ENCODE measurements around the gene PER1. TPM values are rescaled to one million over a fixed set of nuclear protein-coding genes. Genes with fewer than 3 reads are reported as not detected.
A peak's percentile ranks its signal among the peaks of the same experiment; 100 is the strongest.

PER1 gene
- total RNA-seq, 1 donor from 2014 or later, result 40.8 TPM

DNA sequence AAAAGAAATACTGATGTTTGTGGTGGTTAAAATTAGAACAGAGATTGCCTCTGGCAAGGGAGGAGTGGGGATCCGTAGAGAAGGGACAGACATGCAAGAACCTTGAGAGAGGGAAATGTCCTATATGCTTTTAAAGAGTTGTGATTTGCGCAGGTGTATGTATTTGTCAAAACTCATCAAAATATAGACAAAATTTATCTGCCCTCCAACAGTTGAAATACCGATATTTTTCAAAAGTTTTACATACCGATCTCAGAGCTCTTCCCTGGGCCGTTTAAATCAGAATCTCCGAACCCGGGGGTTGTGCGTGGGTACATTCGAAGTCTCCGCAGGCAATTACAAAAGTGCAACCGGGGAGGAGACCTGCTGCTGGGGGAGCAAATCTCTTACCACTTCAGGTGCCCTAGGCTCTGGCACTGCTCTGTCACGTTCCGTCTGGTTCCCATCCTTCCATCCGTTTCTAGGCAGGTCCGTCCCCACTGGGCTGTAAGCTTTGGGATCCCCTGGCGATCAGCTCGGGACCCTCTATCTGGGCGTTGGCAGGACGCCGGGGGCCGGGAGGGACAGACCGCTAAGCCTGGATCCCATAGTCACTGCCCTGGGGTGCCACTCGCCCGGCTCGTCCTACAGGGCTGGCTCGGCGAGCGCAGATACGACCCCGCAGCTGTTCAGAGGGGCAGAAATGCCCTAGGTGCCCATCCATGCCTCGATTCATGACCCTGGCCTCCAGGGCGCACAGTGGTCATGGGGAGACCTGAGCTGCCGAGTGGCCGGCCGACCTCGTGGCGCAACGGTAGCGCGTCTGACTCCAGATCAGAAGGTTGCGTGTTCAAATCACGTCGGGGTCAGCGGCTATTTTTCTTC, 33.6 kb upstream of the PER1 start:
- Mint-ChIP-seq H3K27ac (no peak overlapping the region), H3K4me3 (ENCODE audit: low read depth) (no peak overlapping the region), H3K9me3 (ENCODE audit: low read depth) (no peaks in the 10 kb centered on the region), H3K4me1 (ENCODE audit: low read depth) (peaks cover 1% of the 10 kb centered on the region), H3K27me3 (peaks cover 7% of the 10 kb centered on the region), H3K36me3 (ENCODE audit: insufficient read depth) (no peaks in the 10 kb centered on the region)
- peak; percentile 96 for DNase-seq (ENCODE audit: low spot score, unreplicated experiment)
- TF ChIP-seq, protein P1, sequence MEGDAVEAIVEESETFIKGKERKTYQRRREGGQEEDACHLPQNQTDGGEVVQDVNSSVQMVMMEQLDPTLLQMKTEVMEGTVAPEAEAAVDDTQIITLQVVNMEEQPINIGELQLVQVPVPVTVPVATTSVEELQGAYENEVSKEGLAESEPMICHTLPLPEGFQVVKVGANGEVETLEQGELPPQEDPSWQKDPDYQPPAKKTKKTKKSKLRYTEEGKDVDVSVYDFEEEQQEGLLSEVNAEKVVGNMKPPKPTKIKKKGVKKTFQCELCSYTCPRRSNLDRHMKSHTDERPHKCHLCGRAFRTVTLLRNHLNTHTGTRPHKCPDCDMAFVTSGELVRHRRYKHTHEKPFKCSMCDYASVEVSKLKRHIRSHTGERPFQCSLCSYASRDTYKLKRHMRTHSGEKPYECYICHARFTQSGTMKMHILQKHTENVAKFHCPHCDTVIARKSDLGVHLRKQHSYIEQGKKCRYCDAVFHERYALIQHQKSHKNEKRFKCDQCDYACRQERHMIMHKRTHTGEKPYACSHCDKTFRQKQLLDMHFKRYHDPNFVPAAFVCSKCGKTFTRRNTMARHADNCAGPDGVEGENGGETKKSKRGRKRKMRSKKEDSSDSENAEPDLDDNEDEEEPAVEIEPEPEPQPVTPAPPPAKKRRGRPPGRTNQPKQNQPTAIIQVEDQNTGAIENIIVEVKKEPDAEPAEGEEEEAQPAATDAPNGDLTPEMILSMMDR (IDR thresholded peaks at IDR 0.05; ENCODE audit: unreplicated experiment), result no peak

DNA sequence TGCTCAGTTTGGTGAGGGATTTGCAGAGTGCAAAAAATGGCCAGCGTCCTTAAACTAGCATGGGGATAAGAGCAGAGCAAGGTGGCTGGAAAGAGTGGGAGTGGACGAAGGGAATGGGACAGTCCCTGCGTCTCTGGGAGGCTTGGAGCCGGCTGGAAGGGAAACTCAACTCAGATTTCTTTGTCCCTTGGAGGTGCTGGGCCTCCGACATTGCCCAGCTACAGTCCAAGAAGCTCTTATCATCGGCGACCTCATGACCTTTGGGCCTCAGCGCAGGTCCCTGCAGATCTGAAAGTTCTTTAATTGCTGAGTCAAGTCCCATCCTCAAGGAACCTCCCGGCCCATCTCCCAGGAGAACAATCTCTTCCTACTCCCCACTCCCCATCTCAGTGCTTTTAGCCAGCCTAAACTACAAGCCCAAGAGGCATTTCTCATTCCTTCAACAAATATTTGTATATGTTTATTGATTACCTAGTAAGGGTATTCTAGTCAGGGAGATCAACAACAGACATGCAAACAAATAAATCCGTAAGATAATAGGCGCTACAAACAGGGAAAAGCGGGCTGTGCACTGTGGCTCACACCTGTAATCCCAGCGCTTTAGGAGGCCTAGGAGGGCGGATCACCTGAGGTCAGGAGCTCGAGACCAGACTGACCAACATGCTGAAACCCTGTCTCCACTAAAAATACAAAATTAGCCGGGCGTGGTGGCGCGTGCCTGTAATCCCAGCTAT, 25.0 kb upstream of the PER1 start:
- no peak for DNase-seq (ENCODE audit: low spot score, unreplicated experiment)
- Mint-ChIP-seq H3K36me3 (ENCODE audit: insufficient read depth) (no peaks in the 10 kb centered on the region), H3K4me3 (ENCODE audit: low read depth) (peak overlapping the region; percentile 88), H3K9me3 (ENCODE audit: low read depth) (no peaks in the 10 kb centered on the region), H3K27ac (peak overlapping the region; percentile 94), H3K27me3 (peaks cover 3% of the 10 kb centered on the region), H3K4me1 (ENCODE audit: low read depth) (peaks cover 34% of the 10 kb centered on the region)
- TF ChIP-seq, protein P1 (IDR thresholded peaks at IDR 0.05; ENCODE audit: unreplicated experiment), result no peak

DNA sequence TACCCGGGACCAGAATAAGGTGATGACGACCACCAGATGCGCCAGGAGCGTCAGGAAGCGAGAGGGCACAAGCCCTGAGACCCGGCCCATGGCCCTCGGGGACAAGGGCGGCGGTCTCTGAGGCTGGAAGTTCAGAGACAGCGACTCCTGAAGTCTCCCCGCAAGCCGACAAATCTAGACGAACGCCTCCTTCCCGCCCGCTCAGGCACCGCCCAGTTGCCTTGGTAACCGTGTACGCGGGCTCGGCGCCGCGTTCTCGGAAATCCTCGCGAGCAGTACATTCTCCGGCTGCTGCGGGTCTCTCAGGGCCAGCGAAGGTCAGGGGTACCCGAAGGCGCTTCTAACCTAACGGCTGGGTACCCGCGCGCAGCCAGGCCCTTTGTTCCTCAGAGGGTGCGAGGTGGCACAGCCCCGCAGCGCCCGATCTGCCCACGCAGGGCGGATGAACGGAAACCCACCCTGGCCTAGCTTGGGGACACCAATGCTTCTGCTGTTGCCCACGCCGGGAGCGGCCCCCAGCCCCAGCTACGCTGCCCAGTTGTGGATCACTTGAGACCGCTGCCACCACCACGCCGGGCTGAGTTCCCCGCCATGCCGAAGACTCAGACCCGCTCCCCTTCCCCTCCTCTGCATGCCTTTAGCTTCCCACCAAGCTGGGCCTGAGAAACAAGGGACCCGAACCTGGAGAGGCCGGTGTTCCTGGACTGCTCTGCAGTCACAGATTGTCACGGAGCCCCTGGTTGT, 24.2 kb upstream of the PER1 start, which contains the start of gene TMEM107:
Gene TMEM107 (minus strand): TSS at position 184 of the 744 bp plus-strand sequence. CDS start 94 bp downstream, at position 90.
- H3K27me3 Mint-ChIP-seq, result peaks cover 3% of the 10 kb centered on the region
- peak within 1 kb of the TSS; percentile 94 for H3K27ac Mint-ChIP-seq
- TF ChIP-seq, protein P1 (IDR thresholded peaks at IDR 0.05; ENCODE audit: unreplicated experiment), result no peak
- H3K4me3 Mint-ChIP-seq (ENCODE audit: low read depth), result peak within 1 kb of the TSS; percentile 88
- H3K9me3 Mint-ChIP-seq (ENCODE audit: low read depth), result no peaks in the 10 kb centered on the region
- peaks cover 34% of the 10 kb centered on the region for H3K4me1 Mint-ChIP-seq (ENCODE audit: low read depth)
- DNase-seq (ENCODE audit: low spot score, unreplicated experiment), result peak; percentile 73
- H3K36me3 Mint-ChIP-seq (ENCODE audit: insufficient read depth), result no peaks in the 10 kb centered on the region

DNA sequence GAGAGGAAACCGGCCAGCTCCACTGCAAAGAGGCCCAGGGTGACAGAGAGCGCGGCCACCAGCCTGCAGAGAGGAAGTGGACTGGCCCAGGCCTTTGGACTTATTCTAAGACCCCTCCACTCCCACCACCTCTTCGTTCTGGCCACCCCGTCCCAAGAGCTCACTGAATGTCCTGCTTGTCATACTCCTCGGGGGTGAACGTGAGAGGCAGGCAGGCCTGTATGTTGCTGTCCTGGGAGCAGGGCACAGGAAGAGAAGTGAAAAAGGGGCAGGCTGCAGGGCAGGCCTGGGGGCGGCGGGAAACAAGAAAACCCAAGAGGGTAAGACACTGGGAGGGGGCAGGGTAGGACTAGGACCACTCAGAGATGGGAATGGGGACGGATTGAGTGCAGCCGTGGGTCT, 23.6 kb upstream of the PER1 start:
- Mint-ChIP-seq H3K36me3 (ENCODE audit: insufficient read depth) (no peaks in the 10 kb centered on the region), H3K9me3 (ENCODE audit: low read depth) (no peaks in the 10 kb centered on the region), H3K4me1 (ENCODE audit: low read depth) (peaks cover 34% of the 10 kb centered on the region), H3K27ac (peak overlapping the region; percentile 94), H3K4me3 (ENCODE audit: low read depth) (peak overlapping the region; percentile 88), H3K27me3 (peaks cover under 1% of the 10 kb centered on the region)
- DNase-seq (ENCODE audit: low spot score, unreplicated experiment), result no peak
- TF ChIP-seq, protein P1 (IDR thresholded peaks at IDR 0.05; ENCODE audit: unreplicated experiment), result no peak

DNA sequence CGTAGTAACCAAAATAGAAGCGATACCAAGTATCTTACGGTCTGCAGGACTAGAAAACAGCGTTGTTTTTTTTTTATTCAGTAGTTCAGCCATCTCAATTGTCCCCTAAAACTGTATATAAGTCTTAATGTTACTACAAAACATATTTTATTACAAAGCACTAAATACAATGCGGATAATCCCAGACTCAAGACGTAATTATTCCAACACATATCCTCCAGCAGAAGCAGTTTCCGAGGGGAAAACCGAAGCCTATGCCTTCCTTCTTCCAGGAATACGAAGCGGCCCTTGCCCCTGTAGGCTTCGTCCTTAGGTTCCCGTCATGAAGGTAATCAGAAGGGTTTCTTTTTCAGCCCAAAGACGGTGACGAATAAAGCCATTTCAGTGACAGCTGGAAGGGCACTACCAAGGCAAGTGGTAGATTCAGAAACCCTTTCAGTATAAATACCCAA, 21.7 kb upstream of the PER1 start:
- DNase-seq (ENCODE audit: low spot score, unreplicated experiment), result no peak

More for the DNA sequence above, 21.7 kb upstream of the PER1 start:
- TF ChIP-seq, protein P1 (IDR thresholded peaks at IDR 0.05; ENCODE audit: unreplicated experiment), result no peak
- no peaks in the 10 kb centered on the region for H3K36me3 Mint-ChIP-seq (ENCODE audit: insufficient read depth)
- peaks cover 34% of the 10 kb centered on the region for H3K4me1 Mint-ChIP-seq (ENCODE audit: low read depth)
- H3K4me3 Mint-ChIP-seq (ENCODE audit: low read depth), result peak overlapping the region; percentile 86
- peak overlapping the region; percentile 100 for H3K27ac Mint-ChIP-seq
- no peaks in the 10 kb centered on the region for H3K9me3 Mint-ChIP-seq (ENCODE audit: low read depth)
- no peaks in the 10 kb centered on the region for H3K27me3 Mint-ChIP-seq

All from progenitor cell of endocrine pancreas (in vitro differentiated cells).